ENCODE data around the gene TCF7L2.
"Not testable (repeated sequence)": the region's sequence is repeated elsewhere in the genome, so short reads cannot be mapped to it uniquely, and the experiment has no call there.

The TCF7L2 gene

DNA sequence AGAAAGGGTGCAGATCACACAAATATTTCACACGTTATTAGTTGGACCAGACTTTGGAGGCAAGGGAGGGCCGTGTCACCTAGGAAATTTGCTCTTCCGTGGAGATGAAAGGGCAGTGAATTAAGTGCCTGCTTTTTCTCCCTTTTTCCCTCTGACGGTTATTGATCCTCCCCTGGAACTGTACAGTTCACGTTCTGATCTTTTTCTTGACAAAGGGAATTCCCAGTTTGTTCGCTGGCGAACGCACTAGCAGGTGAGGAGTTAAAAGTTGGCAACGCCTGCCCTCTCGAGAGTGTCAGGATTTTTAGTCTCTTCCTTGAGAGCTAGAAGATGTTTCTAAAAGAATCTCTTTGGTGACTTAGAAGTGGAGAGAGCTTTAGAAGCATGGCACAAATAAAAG, 111.5 kb downstream of the TCF7L2 start:
- Histone ChIP-seq H3K4me3 (ENCODE audit: low read depth in 1 of 2, low read length in 1 of 2) (no peak overlapping the region), H3K27me3 (no peaks in the 10 kb centered on the region), H3K9me3 (no peaks in the 10 kb centered on the region), H3K27ac (no peak overlapping the region), H3K4me1 (ENCODE audit: control insufficient read depth in 1 of 2, insufficient read depth in 1 of 2, low read depth in 1 of 2, low read length in 1 of 2) (peaks cover 13 to 14% of the 10 kb centered on the region in 2 experiments), H3K36me3 (no peaks in the 10 kb centered on the region)
- TF ChIP-seq, protein P1, sequence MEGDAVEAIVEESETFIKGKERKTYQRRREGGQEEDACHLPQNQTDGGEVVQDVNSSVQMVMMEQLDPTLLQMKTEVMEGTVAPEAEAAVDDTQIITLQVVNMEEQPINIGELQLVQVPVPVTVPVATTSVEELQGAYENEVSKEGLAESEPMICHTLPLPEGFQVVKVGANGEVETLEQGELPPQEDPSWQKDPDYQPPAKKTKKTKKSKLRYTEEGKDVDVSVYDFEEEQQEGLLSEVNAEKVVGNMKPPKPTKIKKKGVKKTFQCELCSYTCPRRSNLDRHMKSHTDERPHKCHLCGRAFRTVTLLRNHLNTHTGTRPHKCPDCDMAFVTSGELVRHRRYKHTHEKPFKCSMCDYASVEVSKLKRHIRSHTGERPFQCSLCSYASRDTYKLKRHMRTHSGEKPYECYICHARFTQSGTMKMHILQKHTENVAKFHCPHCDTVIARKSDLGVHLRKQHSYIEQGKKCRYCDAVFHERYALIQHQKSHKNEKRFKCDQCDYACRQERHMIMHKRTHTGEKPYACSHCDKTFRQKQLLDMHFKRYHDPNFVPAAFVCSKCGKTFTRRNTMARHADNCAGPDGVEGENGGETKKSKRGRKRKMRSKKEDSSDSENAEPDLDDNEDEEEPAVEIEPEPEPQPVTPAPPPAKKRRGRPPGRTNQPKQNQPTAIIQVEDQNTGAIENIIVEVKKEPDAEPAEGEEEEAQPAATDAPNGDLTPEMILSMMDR (IDR thresholded peaks at IDR 0.05): no peak

GRCh38 chr10:113063043-113063967, 113.3 kb downstream of the TCF7L2 start:
- Histone ChIP-seq H3K27ac (no peak overlapping the region), H3K36me3 (no peaks in the 10 kb centered on the region), H3K4me1 (ENCODE audit: control insufficient read depth in 1 of 2, insufficient read depth in 1 of 2, low read depth in 1 of 2, low read length in 1 of 2) (peaks cover 13 to 14% of the 10 kb centered on the region in 2 experiments), H3K27me3 (no peaks in the 10 kb centered on the region), H3K9me3 (no peaks in the 10 kb centered on the region), H3K4me3 (ENCODE audit: low read depth in 1 of 2, low read length in 1 of 2) (no peak overlapping the region)
- TF ChIP-seq, protein P1 (IDR thresholded peaks at IDR 0.05): no peak

GRCh38 chr10:113064039-113064438, 114.0 kb downstream of the TCF7L2 start:
- Histone ChIP-seq H3K4me1 (ENCODE audit: control insufficient read depth in 1 of 2, insufficient read depth in 1 of 2, low read depth in 1 of 2, low read length in 1 of 2) (peaks cover 13 to 14% of the 10 kb centered on the region in 2 experiments), H3K27me3 (no peaks in the 10 kb centered on the region), H3K27ac (no peak overlapping the region), H3K4me3 (ENCODE audit: low read depth in 1 of 2, low read length in 1 of 2) (no peak overlapping the region), H3K9me3 (no peaks in the 10 kb centered on the region), H3K36me3 (no peaks in the 10 kb centered on the region)
- TF ChIP-seq, protein P1 (IDR thresholded peaks at IDR 0.05): no peak

- H3K9me3 ChIP-seq; H3K27ac ChIP-seq; H3K4me3 ChIP-seq (ENCODE audit: low read depth in 1 of 2, low read length in 1 of 2); H3K36me3 ChIP-seq; H3K4me1 ChIP-seq (ENCODE audit: control insufficient read depth in 1 of 2, insufficient read depth in 1 of 2, low read depth in 1 of 2, low read length in 1 of 2); H3K27me3 ChIP-seq: not testable (repeated sequence)
These were observed 116.1 kb downstream of the TCF7L2 start for GRCh38 chr10:113066120-113066519.

GRCh38 chr10:113066561-113067312, 116.7 kb downstream of the TCF7L2 start:
- Histone ChIP-seq H3K9me3 (no peaks in the 10 kb centered on the region), H3K36me3 (peaks cover 6% of the 10 kb centered on the region), H3K4me3 (ENCODE audit: low read depth in 1 of 2, low read length in 1 of 2) (no peak overlapping the region), H3K27ac (no peak overlapping the region), H3K27me3 (no peaks in the 10 kb centered on the region), H3K4me1 (ENCODE audit: control insufficient read depth in 1 of 2, insufficient read depth in 1 of 2, low read depth in 1 of 2, low read length in 1 of 2) (no peaks in the 10 kb centered on the region)
- TF ChIP-seq, protein P1 (IDR thresholded peaks at IDR 0.05): no peak

DNA sequence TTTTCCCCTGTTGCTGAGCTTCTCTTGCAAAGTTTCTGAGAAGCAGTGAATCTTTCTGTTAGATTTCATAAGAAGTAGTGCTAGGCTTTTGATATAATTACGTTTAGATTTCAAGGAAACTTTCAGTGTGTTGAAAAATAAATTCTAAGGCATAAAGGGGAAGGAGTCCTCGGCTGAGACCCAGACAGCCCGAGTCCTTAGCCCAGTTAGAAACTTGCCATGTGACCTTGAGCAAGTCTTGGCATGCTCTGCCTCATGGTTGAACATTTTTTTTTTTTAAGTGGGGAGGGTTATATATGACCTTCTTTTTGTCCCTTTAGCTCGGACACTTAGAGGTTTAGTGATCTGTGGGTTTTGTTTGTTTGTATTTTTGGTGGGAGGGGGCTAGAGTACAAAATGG, 117.5 kb downstream of the TCF7L2 start:
- no peaks in the 10 kb centered on the region for H3K9me3 ChIP-seq
- TF ChIP-seq, protein P1 (IDR thresholded peaks at IDR 0.05): no peak
- H3K4me3 ChIP-seq (ENCODE audit: low read depth in 1 of 2, low read length in 1 of 2): no peak overlapping the region
- H3K36me3 ChIP-seq: peaks cover 6% of the 10 kb centered on the region
- no peaks in the 10 kb centered on the region for H3K27me3 ChIP-seq
- H3K4me1 ChIP-seq (ENCODE audit: control insufficient read depth in 1 of 2, insufficient read depth in 1 of 2, low read depth in 1 of 2, low read length in 1 of 2): no peaks in the 10 kb centered on the region
- H3K27ac ChIP-seq: no peak overlapping the region

Data from neutrophil (primary cell).